CD4-positive, alpha-beta memory T cell (primary cell): ENCODE results near the gene EPAS1. TPM values are rescaled to one million over a fixed set of nuclear protein-coding genes. Genes with fewer than 3 reads are reported as not detected.

ENCODE experiments used
- CTCF ChIA-PET: fragments of 350-600 bp; sonication (Branson Sonifier 250); formaldehyde crosslinking; loops from one replicate; lab custom pipeline; 2021; ENCODE audit warnings: inconsistent platforms; ENCODE audit not compliant: partially characterized antibody; lab: Charles Lee
- POLR2A ChIA-PET: fragments of 350-600 bp; sonication (Branson Sonifier 250); formaldehyde crosslinking; loops from one replicate; lab custom pipeline; 2021; ENCODE audit not compliant: partially characterized antibody; lab: Charles Lee
- DNase-seq, 5 donors: peaks; one replicate each; pipeline versions ENCODE4 v3.0.0 to v3.0.0-alpha.2; 2020 to 2022; ENCODE audit warnings: mixed read lengths in 1 of 5
- H3K27ac ChIP-seq: one replicate; pipeline ENCODE4 v1.7.0; 2013; ENCODE audit warnings: low read depth, low read length
- H3K27me3 ChIP-seq: 2 replicates; pipeline ENCODE4 v1.7.0; 2013; ENCODE audit warnings: mild to moderate bottlenecking, low read length, moderate library complexity; ENCODE audit not compliant: insufficient read depth
- H3K36me3 ChIP-seq: 2 replicates; pipeline ENCODE4 v1.7.0; 2013; ENCODE audit warnings: mild to moderate bottlenecking, low read length, moderate library complexity; ENCODE audit not compliant: insufficient read depth
- H3K4me1 ChIP-seq: 2 replicates; pipeline ENCODE4 v1.7.0; 2013; ENCODE audit warnings: mild to moderate bottlenecking, low read length, moderate library complexity; ENCODE audit not compliant: insufficient read depth
- H3K4me3 ChIP-seq, 2 donors: one replicate each; pipeline ENCODE4 v1.7.0; 2013; ENCODE audit warnings: low read length in 2 of 2, mild to moderate bottlenecking in 1 of 2
- H3K9me3 ChIP-seq, 2 donors: one replicate each; pipeline ENCODE4 v1.7.0; 2013; ENCODE audit warnings: low read length in 2 of 2, control low read depth in 1 of 2; ENCODE audit not compliant: control insufficient read depth in 1 of 2
- H3K27ac Mint-ChIP-seq, 7 donors: one replicate each; pipeline ENCODE4 v1.8.0; 2020 to 2021; ENCODE audit warnings: mixed read lengths in 7 of 7, mild to moderate bottlenecking in 6 of 7, inconsistent platforms in 3 of 7, moderate library complexity in 3 of 7
- H3K27me3 Mint-ChIP-seq, 2 donors: one replicate each; pipeline ENCODE4 v1.8.0; 2020 to 2021; ENCODE audit warnings: mixed read lengths in 2 of 2
- H3K36me3 Mint-ChIP-seq, 2 donors: one replicate each; pipeline ENCODE4 v1.8.0; 2020 to 2021; ENCODE audit warnings: mixed read lengths in 2 of 2, inconsistent platforms in 1 of 2, mild to moderate bottlenecking in 1 of 2
- H3K4me1 Mint-ChIP-seq, 4 donors: one replicate each; pipeline ENCODE4 v1.8.0; 2020 to 2021; ENCODE audit warnings: mixed read lengths in 4 of 4, mild to moderate bottlenecking in 1 of 4
- H3K4me3 Mint-ChIP-seq, 8 donors: one replicate each; pipeline ENCODE4 v1.8.0; 2020 to 2021; ENCODE audit warnings: mixed read lengths in 8 of 8, mild to moderate bottlenecking in 7 of 8, moderate library complexity in 6 of 8, inconsistent platforms in 3 of 8
- H3K9me3 Mint-ChIP-seq, 8 donors: one replicate each; pipeline ENCODE4 v1.8.0; 2020 to 2021; ENCODE audit warnings: mixed read lengths in 8 of 8, mild to moderate bottlenecking in 5 of 8, inconsistent platforms in 3 of 8, moderate library complexity in 1 of 8
- intact Hi-C: fragments of 100-400 bp; cut with micrococcal nuclease; formaldehyde crosslinking; loops from one replicate; pipeline ENCODE4 v1.15.1; 2023
- polyA plus RNA-seq, 2 donors: library from polyadenylated mRNA; unstranded; fragments of 300-500 nt; fragmentation: Illumina TruSeq; gene quantifications; one replicate each; pipeline ENCODE4 v1.2.3, GENCODE V29; 2021
- total RNA-seq, 2 experiments: library from RNA; stranded (reverse); gene quantifications; one replicate each; pipeline ENCODE4 v1.2.3, GENCODE V29; 2021

EPAS1 gene
- total and polyA plus RNA-seq, 4 experiments from 2014 or later: 0.40 to 2.7 (median 2.3) TPM; not detected in 1

DNA sequence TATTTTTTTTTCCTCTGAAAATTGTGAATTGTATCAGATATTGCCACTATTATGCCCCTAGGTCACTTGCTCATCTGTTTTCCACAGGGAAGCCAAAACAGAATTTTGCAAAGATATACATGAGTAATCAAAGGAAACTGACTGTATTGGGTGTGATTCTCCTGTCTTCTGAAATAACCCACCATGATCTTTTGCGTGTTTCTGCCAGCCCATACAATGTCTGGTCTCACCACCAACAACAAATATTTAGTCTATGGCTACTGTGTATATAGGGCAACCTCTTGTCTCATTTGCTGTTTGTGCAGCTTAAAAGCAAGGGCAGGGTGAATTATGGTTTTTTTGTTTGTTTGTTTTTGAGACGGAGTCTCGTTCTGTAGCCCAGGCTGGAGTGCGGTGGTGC lies 26.5 kb downstream of the EPAS1 start:
- Histone ChIP-seq H3K27ac (no peak overlapping the region), H3K36me3 (no peaks in the 10 kb centered on the region), H3K4me3 (no peak overlapping the region), H3K4me1 (peaks cover 3% of the 10 kb centered on the region), H3K9me3 (no peaks in the 10 kb centered on the region), H3K27me3 (no peaks in the 10 kb centered on the region)
- Mint-ChIP-seq H3K4me1 (peaks cover 0 to 5% (median 2%) of the 10 kb centered on the region in 4 donors), H3K4me3 (no peak overlapping the region), H3K27me3 (peaks cover 0 to 13% of the 10 kb centered on the region in 2 donors), H3K36me3 (no peaks in the 10 kb centered on the region), H3K9me3 (no peaks in the 10 kb centered on the region), H3K27ac (no peak overlapping the region)
- intact Hi-C loops: no loop called here
- no peak for DNase-seq
- ChIA-PET POLR2A (no interaction called here), CTCF (interaction anchor here (1.2 kb wide), 1 partner anchor 8 kb away, joined by 4 read pairs; no protein-coding TSS in a partner anchor)

DNA sequence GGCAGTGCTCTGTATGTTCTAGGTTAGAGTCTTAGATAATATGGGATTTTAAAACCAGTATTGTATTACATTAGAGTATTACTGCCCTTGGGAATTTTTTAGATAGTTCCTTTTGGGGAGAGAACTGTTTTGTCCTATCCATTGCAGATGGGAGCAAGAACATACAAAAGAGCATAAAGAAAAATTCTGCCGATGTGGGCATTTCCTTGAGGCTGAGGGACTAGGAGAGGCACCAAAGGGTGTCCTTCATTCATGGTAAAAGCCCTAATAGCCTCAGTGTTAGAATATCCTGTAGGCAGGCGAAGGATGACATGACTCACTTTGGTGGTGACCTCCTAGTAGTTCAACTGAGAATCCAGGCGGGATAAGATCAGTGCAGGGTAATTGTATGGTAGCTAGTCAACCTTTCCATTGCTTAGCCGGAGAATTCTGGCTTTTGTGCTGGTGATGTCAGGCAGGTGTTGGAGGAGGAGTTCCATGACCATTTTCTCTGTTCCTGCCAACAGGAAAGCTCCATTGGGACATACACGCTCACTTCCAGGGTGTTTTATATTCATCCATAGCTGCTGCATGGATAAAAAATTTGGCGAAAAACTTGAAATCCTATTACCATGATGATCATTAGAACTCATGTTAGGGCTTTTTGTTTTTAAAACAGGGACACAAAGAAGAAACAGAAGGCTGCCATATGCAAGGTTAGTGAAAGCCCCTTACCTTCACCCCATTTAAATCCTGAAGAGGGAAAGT lies 28.1 kb downstream of the EPAS1 start:
- Mint-ChIP-seq H3K36me3 (no peaks in the 10 kb centered on the region), H3K4me3 (no peak overlapping the region), H3K27me3 (peaks cover 0 to 11% of the 10 kb centered on the region in 2 donors), H3K4me1 (peaks cover 0 to 12% (median 2%) of the 10 kb centered on the region in 4 donors), H3K9me3 (no peaks in the 10 kb centered on the region), H3K27ac (no peak overlapping the region)
- H3K27ac ChIP-seq: no peak overlapping the region
- intact Hi-C loops: no loop called here
- peaks cover 3% of the 10 kb centered on the region for H3K4me1 ChIP-seq
- H3K4me3 ChIP-seq: no peak overlapping the region
- POLR2A ChIA-PET: no interaction called here
- DNase-seq: no peak
- CTCF ChIA-PET: no interaction called here
- no peaks in the 10 kb centered on the region for H3K36me3 ChIP-seq
- H3K9me3 ChIP-seq: no peaks in the 10 kb centered on the region
- no peaks in the 10 kb centered on the region for H3K27me3 ChIP-seq

DNA sequence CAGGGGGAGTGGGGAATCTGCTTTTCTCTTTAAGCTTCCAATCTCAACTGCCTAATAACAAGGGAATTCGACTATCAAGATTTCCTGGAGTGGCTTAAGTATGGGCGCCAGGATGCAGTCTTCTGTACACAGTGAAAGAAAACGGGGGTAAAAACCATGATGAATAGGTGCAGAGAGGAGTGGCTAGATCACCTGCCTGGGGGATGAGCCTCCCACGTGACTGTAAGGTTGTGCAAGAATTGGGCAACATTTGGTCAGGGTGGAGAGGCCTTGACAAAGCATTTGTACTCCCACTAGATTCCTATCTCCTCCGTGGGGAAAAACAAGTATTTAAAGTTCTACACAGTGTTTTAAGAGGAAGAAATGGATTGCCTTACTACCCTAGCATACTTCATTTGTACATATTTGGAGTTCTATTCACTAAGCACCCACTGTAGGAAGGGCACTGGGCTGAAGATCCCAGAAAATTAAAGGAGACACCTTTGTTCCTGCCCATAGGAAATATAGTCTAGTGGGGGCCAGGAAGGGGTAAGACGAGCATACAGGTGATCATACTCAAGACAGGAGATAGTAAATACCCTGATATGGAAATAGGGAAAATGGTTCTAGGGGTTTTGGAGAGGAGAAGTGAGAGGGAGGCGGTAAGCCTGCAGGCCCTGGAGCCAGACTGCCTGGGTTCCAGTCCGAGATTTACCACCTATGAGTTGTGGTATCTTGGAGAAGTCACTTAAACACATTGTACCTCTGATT lies 29.2 kb downstream of the EPAS1 start:
- CTCF ChIA-PET: interaction anchor here (1.2 kb wide), 1 partner anchor 11 kb away, joined by 3 read pairs; no protein-coding TSS in a partner anchor
- Mint-ChIP-seq H3K4me3 (no peak overlapping the region), H3K9me3 (no peaks in the 10 kb centered on the region), H3K27ac (no peak overlapping the region), H3K27me3 (peaks cover 0 to 11% of the 10 kb centered on the region in 2 donors), H3K4me1 (peaks cover 0 to 12% (median 2%) of the 10 kb centered on the region in 4 donors), H3K36me3 (no peaks in the 10 kb centered on the region)
- Histone ChIP-seq H3K27ac (no peak overlapping the region), H3K9me3 (no peaks in the 10 kb centered on the region), H3K27me3 (no peaks in the 10 kb centered on the region), H3K4me3 (no peak overlapping the region), H3K36me3 (no peaks in the 10 kb centered on the region), H3K4me1 (peaks cover 3% of the 10 kb centered on the region)
- POLR2A ChIA-PET: no interaction called here
- DNase-seq: no peak
- intact Hi-C loops: no loop called here

DNA sequence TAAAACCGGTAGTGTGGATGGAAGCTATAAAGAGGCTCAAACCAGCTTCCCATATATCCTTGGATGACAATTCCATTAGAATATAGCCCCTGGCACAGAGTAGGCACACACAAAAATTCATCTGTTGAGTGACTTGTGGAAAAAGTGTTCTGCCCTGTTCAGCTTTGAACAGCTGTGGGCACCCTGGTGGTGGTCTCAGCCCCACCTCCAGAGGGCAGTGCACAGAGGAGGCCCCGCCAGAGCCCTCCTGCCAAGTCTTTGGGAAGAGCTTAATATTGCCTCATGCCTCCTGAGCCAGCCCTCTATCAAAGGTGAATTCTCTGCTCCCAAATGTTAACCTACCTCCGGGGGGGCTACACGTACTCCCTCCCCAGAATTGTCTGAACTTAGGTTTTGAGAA lies 30.4 kb downstream of the EPAS1 start:
- H3K4me1 ChIP-seq: peaks cover 3% of the 10 kb centered on the region
- H3K9me3 Mint-ChIP-seq: no peaks in the 10 kb centered on the region
- H3K9me3 ChIP-seq: no peaks in the 10 kb centered on the region
- no peak for DNase-seq
- no peaks in the 10 kb centered on the region for H3K36me3 ChIP-seq
- no peaks in the 10 kb centered on the region for H3K36me3 Mint-ChIP-seq
- no peaks in the 10 kb centered on the region for H3K27me3 ChIP-seq
- H3K4me3 ChIP-seq: no peak overlapping the region
- CTCF ChIA-PET: interaction anchor here (0.8 to 1.4 kb wide), 6 partner anchors 10 to 304 kb away, joined by 3 to 4 read pairs (median 4); no protein-coding TSS in a partner anchor
- no peak overlapping the region for H3K27ac ChIP-seq
- H3K27ac Mint-ChIP-seq: no peak overlapping the region
- POLR2A ChIA-PET: no interaction called here
- intact Hi-C loops: no loop called here
- peaks cover 0 to 4% of the 10 kb centered on the region in 2 donors for H3K27me3 Mint-ChIP-seq
- peaks cover 0 to 12% (median 2%) of the 10 kb centered on the region in 4 donors for H3K4me1 Mint-ChIP-seq
- no peak overlapping the region for H3K4me3 Mint-ChIP-seq

DNA sequence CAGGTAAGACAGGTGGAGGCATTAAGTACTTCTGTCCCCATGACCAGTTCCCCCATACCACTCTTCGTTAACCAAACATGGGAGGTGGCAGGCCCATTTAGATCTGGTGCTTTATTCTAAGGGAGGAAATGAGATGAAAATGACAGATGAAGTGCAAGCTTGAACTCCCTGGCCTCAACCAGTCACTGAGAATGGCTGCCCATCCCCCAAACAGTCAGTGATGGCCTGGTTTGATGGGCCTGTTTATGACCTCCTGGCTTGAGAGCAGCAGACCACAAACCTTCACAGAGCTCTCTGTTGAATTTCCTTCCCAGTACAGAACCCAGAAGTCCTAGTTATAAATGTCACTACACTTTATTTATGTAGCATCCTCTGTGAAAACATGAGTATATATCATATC lies 31.1 kb downstream of the EPAS1 start:
- ChIA-PET POLR2A (no interaction called here), CTCF (interaction anchor here (1.2 to 1.4 kb wide), 3 partner anchors 15 to 38 kb away, joined by 3 to 4 read pairs (median 4); no protein-coding TSS in a partner anchor)
- H3K4me3 Mint-ChIP-seq: no peak overlapping the region
- H3K27ac ChIP-seq: no peak overlapping the region
- H3K4me3 ChIP-seq: no peak overlapping the region
- H3K9me3 ChIP-seq: no peaks in the 10 kb centered on the region
- peaks cover 3% of the 10 kb centered on the region for H3K4me1 ChIP-seq
- no peaks in the 10 kb centered on the region for H3K27me3 ChIP-seq
- H3K36me3 ChIP-seq: no peaks in the 10 kb centered on the region
- no peaks in the 10 kb centered on the region for H3K9me3 Mint-ChIP-seq
- H3K4me1 Mint-ChIP-seq: peaks cover 0 to 15% (median 2%) of the 10 kb centered on the region in 4 donors
- no peaks in the 10 kb centered on the region for H3K36me3 Mint-ChIP-seq
- DNase-seq: no peak
- no peak overlapping the region for H3K27ac Mint-ChIP-seq
- intact Hi-C loops: no loop called here
- peaks cover 1 to 4% of the 10 kb centered on the region in 2 donors for H3K27me3 Mint-ChIP-seq

DNA sequence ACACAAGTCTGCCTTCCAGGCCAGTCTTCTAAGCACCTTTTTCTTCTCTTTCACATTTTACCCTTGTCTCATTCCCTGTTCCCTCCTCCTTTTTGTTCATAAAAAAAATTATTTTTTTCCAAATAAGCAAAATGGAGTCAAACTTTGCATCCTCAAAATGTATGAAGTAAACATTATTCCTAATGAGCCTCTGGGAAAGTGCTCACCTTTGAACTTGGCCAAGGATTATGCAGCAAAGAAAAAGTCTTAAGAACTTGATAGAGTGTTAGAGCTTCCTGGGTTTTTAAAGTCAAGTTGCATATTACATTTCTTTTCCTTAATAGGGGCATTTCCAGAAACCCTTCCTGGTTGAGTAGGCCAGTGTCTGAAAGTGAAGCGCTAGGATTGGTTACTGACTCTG lies 31.6 kb downstream of the EPAS1 start:
- H3K36me3 ChIP-seq: no peaks in the 10 kb centered on the region
- ChIA-PET CTCF (interaction anchor here (1.4 kb wide), 1 partner anchor 15 kb away, joined by 3 read pairs; no protein-coding TSS in a partner anchor), POLR2A (no interaction called here)
- H3K27ac ChIP-seq: no peak overlapping the region
- no peak overlapping the region for H3K4me3 Mint-ChIP-seq
- no peaks in the 10 kb centered on the region for H3K36me3 Mint-ChIP-seq
- no peaks in the 10 kb centered on the region for H3K27me3 ChIP-seq
- peaks cover 4 to 5% of the 10 kb centered on the region in 2 donors for H3K27me3 Mint-ChIP-seq
- no peak overlapping the region for H3K4me3 ChIP-seq
- H3K27ac Mint-ChIP-seq: no peak overlapping the region
- peaks cover 3% of the 10 kb centered on the region for H3K4me1 ChIP-seq
- DNase-seq: no peak
- H3K4me1 Mint-ChIP-seq: peaks cover 0 to 18% (median 2%) of the 10 kb centered on the region in 4 donors
- no peaks in the 10 kb centered on the region for H3K9me3 ChIP-seq
- H3K9me3 Mint-ChIP-seq: no peaks in the 10 kb centered on the region
- intact Hi-C loops: no loop called here

DNA sequence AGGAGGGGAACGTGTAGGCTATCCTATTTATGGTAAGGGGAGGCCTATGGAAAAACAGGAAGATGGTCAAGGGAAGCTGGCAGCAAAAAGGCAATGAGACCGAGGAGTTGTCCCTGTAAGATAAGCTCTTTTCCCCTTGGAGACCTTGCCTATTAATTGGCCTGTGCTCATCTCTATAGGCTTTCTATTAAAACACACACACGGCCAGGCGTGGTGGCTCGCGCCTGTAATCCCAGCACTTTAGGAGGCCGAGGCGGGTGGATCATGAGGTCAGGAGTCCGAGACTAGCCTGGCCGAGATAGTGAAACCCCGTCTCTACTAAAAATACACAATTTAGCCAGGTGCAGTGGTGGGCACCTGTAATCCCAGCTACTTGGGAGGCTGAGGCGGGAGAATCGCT lies 32.1 kb downstream of the EPAS1 start:
- no peak overlapping the region for H3K27ac ChIP-seq
- H3K36me3 ChIP-seq: no peaks in the 10 kb centered on the region
- no peak overlapping the region for H3K27ac Mint-ChIP-seq
- no peak overlapping the region for H3K4me3 Mint-ChIP-seq
- peaks cover 2 to 20% (median 4%) of the 10 kb centered on the region in 4 donors for H3K4me1 Mint-ChIP-seq
- H3K27me3 ChIP-seq: no peaks in the 10 kb centered on the region
- intact Hi-C loops: no loop called here
- peaks cover 3% of the 10 kb centered on the region for H3K4me1 ChIP-seq
- no peaks in the 10 kb centered on the region for H3K36me3 Mint-ChIP-seq
- no peak for DNase-seq
- ChIA-PET CTCF (no interaction called here), POLR2A (no interaction called here)
- no peaks in the 10 kb centered on the region for H3K9me3 Mint-ChIP-seq
- peaks cover 4 to 5% of the 10 kb centered on the region in 2 donors for H3K27me3 Mint-ChIP-seq
- no peaks in the 10 kb centered on the region for H3K9me3 ChIP-seq
- H3K4me3 ChIP-seq: no peak overlapping the region
